SK-N-SH (cell line): Measurements from ENCODE around the gene MYL5.

Experiments used
- CHD2 ChIP-seq: fragments of 150-350 bp; IDR thresholded peaks from 2 replicates; pipeline ENCODE4 v1.6.1; 2018; ENCODE audit warnings: low read length; ENCODE audit not compliant: partially characterized antibody
- EP300 ChIP-seq, 2 experiments: IDR thresholded peaks; 2 replicates each; pipeline versions ENCODE4 v1.4.0 to v1.6.1; 2012; ENCODE audit warnings: borderline replicate concordance in 1 of 2, low read depth in 1 of 2, low read length in 1 of 2
- EZH2phosphoT487 ChIP-seq: fragments of 200-600 bp; sonication (generic); IDR thresholded peaks from 2 replicates; pipeline ENCODE4 v1.6.1; 2017; ENCODE audit warnings: low read depth, mixed run types, mild to moderate bottlenecking, antibody characterized with exemption, moderate library complexity, borderline replicate concordance
- GABPA ChIP-seq: IDR thresholded peaks from 2 replicates; pipeline ENCODE4 v1.4.0; 2012; ENCODE audit warnings: low read depth, mild to moderate bottlenecking
- MEF2A ChIP-seq: IDR thresholded peaks from 2 replicates; pipeline ENCODE4 v1.4.0; 2012; ENCODE audit warnings: low read depth, borderline replicate concordance
- REST ChIP-seq: IDR thresholded peaks from 2 replicates; pipeline ENCODE4 v1.6.1; 2012; ENCODE audit warnings: mild to moderate bottlenecking, low read depth, low read length, moderate library complexity
- RXRA ChIP-seq: IDR thresholded peaks from 2 replicates; pipeline ENCODE4 v1.4.0; 2012; ENCODE audit warnings: low read depth, mild to moderate bottlenecking, borderline replicate concordance
- TAF1 ChIP-seq: IDR thresholded peaks from 2 replicates; pipeline ENCODE4 v1.6.1; 2012; ENCODE audit warnings: low read depth, mild to moderate bottlenecking, low read length, moderate library complexity, borderline replicate concordance
- TCF12 ChIP-seq: IDR thresholded peaks from 2 replicates; pipeline ENCODE4 v1.4.0; 2012
- USF2 ChIP-seq: fragments of 150-350 bp; IDR thresholded peaks from 2 replicates; pipeline ENCODE4 v1.6.1; 2017; ENCODE audit warnings: antibody characterized with exemption, low read length, low read depth, borderline replicate concordance
- TF ChIP-seq, protein P1 (sequence below): fragments of 200-600 bp; sonication (generic); IDR thresholded peaks from 2 replicates; pipeline ENCODE4 v1.6.1; 2017; ENCODE audit warnings: antibody characterized with exemption, mild to moderate bottlenecking, moderate library complexity

DNA sequence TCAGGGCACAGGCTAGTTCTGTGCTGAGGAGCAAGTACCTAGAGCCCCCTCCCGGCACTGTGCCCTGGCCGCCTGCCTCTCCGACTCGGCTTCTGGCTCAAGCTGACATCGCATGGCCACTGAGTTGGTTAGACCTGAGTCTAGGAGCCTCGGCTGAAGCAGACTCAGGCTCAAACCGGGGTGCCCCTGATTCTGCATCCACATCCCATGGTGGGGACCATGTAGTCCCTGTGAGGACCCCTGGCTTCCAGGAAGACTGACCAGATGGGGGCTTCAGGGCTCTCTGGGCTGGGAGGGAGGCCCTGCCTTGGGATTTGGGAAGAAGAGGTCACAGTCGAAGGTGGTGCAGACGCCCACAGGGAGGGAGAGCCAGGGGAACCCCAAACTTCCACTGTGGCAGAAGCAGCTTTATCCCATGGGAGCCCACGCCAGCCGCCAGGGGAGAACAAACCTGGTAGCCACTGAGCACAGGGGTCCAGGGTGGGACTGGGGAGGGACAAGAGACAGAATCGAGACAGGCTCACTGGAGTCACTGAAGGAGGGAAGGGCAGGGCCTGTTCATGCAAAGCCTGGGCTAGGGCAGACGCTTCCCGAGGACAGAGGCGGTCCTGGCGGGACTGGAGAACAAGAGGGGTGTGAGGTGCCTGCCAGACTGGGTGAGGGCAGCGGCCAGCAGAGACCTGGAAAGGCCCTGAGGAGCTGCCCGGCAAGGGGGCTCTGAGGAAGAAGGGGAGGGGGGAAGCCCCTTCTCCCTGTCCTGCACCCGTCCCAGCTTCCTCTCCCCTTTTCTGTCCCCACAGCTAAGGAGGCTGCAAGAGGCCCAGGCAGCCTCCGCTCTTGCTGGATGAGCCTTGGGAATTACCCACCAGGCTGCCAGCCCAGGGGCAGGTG is 47.9 kb upstream of the MYL5 start:
- no peak for TF ChIP-seq EP300 (IDR thresholded peaks at IDR 0.05; ENCODE audit: borderline replicate concordance in 1 of 2, low read depth in 1 of 2, low read length in 1 of 2)
- no peak for TF ChIP-seq USF2
- TF ChIP-seq, protein P1, sequence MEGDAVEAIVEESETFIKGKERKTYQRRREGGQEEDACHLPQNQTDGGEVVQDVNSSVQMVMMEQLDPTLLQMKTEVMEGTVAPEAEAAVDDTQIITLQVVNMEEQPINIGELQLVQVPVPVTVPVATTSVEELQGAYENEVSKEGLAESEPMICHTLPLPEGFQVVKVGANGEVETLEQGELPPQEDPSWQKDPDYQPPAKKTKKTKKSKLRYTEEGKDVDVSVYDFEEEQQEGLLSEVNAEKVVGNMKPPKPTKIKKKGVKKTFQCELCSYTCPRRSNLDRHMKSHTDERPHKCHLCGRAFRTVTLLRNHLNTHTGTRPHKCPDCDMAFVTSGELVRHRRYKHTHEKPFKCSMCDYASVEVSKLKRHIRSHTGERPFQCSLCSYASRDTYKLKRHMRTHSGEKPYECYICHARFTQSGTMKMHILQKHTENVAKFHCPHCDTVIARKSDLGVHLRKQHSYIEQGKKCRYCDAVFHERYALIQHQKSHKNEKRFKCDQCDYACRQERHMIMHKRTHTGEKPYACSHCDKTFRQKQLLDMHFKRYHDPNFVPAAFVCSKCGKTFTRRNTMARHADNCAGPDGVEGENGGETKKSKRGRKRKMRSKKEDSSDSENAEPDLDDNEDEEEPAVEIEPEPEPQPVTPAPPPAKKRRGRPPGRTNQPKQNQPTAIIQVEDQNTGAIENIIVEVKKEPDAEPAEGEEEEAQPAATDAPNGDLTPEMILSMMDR, result no peak
- no peak for TF ChIP-seq EZH2phosphoT487
- no peak for TF ChIP-seq REST
- no peak for TF ChIP-seq TCF12
- no peak for TF ChIP-seq RXRA
- TF ChIP-seq GABPA, result no peak
- TF ChIP-seq MEF2A, result no peak
- TF ChIP-seq TAF1, result no peak
- TF ChIP-seq CHD2, result no peak
